Renal pelvis (tissue), 4 donors: ENCODE data around the gene CNOT11. TPM values are rescaled to one million over a fixed set of nuclear protein-coding genes. Genes with fewer than 3 reads are reported as not detected.
A peak's percentile ranks its signal among the peaks of the same experiment; 100 is the strongest.
"Not testable (repeated sequence)": the region's sequence is repeated elsewhere in the genome, so short reads cannot be mapped to it uniquely, and the experiment has no call there.

ENCODE experiments used
- DNase-seq: peaks from one replicate; pipeline ENCODE4 v3.0.0-alpha.2; 2013
- polyA plus RNA-seq, 3 donors: library from polyadenylated mRNA; unstranded; fragments of 120-200 nt; gene quantifications; one replicate each; pipeline ENCODE4 v1.2.1, GENCODE V29; 2013; ENCODE audit not compliant: insufficient read length in 3 of 3

Gene CNOT11
- polyA plus RNA-seq, 3 donors = 49.8 to 61.3 (median 60.1) TPM

DNA sequence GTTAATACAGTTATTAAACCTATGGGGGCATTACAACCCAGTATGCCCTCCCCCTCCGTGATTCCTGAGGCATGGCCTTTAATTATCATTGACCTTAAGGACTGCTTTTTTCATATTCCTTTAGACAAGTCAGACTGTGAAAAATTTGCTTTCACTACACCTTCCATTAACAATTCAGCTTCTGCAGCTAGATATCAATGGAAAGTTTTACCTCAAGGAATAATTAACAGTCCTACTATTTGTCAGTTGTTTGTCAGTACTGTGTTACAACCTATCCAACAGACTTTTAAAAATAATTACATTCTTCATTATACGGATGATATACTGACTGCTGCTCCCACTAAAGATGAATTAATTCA, 12.9 kb upstream of the CNOT11 start:
- DNase-seq = not testable (repeated sequence)

DNA sequence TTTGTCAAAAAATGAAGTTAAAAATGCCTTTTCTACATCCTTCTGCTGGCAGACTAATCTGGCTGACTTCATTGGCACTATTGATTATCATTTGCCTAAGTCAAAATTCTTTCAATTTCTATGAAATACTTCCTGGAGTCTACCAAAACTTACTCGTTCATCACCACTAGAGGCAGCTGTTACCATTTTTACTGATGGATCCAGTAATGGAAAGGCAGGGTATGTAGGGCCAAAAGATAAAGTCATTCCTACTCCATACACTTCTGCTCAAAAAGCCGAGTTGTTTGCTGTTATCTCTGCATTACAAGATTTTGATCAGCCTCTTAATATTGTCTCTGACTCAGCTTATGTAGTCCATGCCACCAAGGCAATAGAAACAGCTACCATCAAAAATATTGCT, 12.0 kb upstream of the CNOT11 start:
- not testable (repeated sequence) for DNase-seq

DNA sequence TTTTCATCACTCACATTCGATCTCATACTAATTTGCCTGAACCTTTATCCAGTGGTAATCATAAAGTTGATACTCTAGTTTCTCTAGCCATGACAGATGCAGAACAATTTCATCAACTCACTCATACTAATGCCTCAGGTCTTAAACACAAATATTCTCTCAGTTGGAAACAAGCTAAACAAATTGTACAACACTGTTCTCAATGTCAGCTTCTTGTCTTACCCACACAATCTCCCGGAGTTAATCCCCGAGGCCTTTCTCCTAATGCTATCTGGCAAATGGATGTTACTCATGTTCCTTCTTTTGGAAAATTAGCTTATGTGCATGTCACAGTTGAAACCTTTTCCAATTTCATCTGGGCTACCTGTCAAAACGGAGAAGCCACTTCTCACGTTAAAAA, 11.5 kb upstream of the CNOT11 start:
- DNase-seq = no peak

DNA sequence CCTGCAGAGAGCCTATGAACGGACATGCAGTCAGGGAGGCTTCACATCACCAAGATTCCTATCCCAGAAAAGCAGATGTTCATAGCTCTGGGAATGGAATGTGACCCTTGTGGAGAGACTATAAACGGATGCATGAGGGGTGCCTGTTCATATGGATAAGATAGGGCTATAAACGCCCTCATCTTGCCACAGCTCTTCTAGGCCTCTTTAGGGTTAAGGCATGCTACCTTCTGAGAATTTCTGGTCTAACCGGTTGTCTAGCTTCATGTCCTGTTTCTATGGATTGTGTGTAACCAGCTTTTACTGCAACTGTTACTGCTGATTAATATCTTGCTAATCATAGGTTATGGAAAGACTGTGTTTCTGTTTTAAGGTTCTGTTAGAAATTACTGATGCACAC, 8.3 kb upstream of the CNOT11 start:
- DNase-seq = not testable (repeated sequence)

DNA sequence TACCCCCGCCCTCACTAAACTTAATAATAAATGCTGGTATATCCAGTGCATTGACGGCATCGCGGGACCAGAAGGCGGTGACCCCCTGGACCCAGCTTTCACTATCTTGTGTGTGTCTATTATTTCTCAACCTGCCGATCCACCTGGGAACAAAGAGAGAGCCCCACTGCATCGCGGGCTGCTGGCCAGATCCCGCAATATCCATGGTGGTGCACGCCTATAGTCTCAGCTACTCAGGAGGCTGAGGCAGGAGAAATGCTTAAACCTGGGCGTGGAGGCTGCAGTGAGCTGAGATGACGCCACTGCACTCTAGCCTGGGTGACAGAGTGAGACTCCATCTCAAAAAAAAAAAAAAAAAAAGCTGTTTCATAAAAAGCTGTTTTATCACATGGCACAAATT, 7.8 kb upstream of the CNOT11 start:
- not testable (repeated sequence) for DNase-seq

DNA sequence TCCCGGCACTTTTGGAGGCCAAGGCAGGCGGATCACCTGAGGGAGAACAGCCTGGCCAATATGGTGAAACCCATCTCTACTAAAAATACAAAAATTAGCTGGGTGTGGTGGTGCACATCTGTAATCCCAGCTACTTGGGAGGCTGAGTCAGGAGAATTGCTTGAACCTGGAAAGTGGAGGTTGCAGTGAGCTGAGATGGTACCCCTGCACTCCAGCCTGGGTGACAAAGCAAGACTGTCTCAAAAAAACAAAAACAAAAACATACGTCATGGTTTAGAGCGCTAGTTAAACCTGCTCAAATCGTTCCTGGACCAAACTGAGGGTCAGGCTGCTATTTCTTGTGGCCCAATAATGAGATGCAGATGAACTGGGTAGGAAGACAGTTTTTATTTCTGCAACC, 7.2 kb upstream of the CNOT11 start:
- not testable (repeated sequence) for DNase-seq

DNA sequence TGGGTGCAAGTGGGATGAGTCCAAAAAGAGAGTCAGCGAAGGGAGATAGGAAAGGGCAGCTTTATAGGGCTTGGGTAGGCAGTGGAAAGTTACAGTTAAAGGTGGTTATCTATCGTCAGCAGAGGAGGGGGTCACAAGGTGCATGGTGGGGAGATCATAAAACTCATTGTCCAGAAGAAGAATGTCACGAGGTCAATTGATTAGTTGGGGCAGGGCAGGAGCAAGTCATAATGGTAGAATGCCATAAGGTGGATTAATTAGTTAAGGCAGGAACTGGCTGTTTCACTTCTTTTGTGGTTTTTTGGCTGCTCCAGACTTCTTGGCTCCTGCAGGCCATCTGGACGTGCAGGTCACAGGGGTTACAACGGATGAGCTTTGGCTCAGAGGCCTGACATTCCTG, 3.9 kb upstream of the CNOT11 start:
- DNase-seq = not testable (repeated sequence)

DNA sequence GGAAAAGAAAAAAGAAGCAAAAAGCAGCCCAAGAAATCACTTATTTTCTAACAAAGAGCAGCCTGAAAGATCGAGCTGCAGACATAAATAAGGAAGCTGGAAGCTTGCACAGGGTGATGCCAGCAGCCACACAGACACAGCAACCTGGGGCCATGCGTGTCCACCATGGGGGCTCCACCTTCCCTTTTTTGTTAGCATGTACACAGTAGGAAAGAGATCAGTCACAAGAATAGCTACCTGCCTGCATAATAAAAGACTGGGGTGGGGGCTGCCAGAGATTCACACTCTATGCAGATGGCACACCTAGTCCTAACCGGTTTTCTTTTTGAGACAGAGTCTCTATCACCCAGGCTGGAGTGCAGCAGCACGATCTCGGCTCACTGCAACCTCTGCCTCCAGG, 2.9 kb upstream of the CNOT11 start:
- no peak for DNase-seq

DNA sequence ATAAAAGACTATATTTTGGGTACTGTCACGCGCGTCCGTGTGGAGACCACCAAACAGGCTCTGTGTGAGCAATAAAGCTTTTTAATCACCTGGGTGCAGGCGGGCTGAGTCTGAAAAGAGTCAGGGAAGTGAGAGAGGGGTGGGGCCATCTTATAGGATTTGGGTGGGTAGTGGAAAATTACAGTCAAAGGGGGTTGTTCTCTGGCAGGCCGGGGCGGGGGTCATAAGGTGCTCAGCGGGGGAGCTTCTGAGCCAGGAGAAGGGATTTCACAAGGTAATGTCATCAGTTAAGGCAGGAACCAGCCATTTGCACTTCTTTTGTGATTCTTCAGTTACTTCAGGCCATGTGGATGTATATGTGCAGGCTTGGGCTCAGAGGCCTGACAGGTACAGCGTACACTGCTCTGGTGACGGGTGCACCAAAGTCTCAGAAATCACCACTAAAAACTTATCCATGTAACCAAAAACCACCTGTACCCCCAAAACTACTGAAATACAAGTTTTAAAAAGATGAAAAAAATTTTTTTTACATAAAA, 1.4 kb upstream of the CNOT11 start:
- DNase-seq = not testable (repeated sequence)

DNA sequence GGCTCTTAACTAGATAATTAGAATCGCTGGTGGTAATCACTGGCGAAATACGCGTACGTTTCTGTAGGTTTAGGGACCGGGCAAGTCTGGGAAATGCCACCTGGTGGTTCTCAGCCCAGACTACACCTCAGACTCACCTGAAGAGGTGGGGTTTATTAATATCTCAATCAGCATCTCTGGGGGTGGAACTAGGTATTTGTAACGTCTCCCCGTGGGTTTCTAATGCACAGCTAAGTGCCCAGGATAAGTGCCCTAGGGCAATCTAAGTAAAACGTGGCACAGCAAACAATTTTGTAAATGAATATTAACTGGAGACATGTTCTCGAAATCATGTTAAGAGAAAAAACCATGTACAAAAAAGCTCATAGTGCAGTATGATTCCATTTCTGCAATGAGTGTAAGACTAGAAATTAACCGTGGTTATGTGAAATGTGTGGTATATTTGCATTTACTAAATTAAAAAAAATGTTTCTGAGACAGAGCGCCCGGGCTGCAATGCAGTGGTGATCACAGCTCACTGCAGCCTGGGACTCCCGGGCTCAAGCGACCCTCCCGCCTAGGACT, 760 bp upstream of the CNOT11 start:
- peak; percentile 44 for DNase-seq

DNA sequence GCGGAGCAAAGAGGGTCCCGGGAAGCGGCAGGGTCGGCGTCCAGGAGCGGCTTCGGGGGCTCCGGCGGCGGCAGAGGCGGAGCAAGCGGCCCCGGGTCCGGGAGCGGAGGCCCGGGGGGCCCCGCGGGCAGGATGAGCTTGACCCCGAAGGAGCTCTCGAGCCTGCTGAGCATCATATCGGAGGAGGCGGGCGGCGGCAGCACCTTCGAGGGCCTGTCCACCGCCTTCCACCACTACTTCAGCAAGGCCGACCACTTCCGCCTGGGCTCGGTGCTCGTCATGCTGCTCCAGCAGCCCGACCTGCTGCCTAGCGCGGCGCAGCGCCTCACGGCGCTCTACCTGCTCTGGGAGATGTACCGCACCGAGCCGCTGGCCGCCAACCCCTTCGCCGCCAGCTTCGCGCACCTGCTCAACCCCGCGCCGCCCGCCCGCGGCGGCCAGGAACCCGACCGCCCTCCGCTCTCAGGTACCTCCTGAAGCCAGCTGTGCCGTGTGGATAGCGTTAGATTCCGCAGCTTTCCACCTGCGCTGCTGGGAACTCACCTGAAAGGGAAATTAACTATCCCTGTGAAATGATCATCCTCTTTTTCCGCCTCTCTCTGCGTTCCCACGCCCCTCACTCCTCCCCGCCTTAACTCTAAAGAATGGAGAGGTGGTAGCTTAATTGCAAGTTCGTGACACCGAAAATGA, 472 bp downstream of the CNOT11 start:
- peak; percentile 55 for DNase-seq

DNA sequence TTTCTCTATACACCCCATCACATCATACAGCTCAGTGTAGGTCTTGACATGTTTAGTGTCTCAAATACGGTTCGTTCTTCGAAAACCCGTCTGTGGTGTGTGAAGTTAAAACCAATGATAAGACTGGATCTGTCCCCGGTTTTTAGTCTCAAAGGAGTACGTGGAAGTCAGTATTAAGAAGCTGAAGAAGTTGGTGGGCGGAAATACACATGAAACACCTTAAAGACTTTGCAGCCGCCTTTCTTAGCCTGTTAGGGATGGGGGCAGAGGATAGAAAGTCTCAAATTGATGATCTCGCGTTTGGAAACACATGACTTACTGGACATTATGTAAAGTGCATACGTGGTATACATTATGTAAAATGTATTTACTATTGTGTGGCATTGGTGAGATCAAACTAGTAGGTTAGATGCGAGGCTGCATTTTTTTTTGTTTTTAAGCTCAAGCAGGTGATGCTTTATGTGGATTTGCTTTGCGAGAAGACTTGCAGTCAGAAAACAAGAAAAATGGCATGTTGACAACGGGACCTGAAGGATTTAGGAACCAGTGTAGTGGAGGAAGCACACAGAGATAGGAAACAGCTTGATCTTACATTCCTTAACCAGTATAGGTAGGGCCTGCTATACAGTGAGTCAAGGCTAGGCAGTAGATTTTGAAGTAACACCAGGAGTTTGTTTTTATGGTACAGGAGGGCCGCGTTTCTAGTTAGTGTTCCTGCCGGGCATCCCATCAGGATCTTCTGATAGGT, 1.2 kb downstream of the CNOT11 start:
- no peak for DNase-seq

DNA sequence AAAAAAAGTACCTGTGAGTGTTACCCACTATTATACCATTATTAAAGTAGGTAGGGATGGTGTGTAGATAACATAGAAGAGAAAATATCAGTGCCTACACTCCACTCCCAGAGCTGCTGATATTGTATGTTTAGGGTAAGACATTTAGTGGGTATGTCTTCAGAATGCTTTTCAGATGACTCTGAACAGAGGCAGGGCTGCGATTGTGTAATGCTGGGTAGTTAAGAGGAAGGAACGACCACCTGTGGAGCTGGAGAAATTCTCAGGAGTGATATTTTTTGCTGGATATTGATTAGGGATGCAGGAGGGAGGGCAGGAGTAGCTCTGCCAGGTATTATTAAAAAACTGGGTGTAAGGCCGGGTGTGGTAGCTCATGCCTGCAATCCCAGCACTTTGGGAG, 2.8 kb downstream of the CNOT11 start:
- DNase-seq = no peak

DNA sequence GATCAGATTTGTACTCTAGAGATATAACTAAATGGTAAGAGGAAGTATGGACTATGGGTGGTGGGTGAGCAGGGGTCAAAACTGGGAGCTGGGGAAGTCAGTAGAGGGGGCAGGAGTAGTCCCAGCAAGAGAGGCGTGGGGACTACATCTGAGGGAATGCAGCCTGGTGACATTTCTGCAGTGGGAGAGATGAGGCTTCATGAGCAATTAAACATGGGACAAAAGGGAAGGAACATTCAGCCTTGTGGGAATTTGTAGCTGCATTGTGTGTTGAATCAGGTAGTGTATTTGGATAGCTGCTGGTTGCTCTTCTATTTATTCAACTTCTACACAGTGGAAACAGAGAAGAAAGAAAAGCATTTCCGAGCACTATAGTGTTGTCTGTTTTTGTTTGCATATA, 3.6 kb downstream of the CNOT11 start:
- no peak for DNase-seq

DNA sequence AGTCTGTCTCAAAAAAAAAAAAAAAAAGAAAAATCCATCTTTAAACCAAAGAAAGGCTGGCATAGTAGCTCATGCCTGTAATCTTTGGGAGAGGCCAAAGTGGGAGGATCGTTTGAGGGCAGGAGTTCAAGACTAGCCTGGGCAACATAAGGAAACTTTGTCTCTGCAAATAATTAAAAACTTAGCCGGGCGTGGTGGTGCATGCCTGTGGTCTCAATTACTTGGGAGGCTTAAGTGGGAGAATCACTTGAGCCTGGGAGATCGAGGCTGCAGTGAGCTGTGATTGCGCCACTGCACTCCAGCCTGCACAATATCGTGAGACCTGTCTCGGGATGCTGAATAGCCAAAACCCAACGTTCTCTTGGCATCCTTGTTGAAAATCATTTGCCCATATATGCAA, 6.1 kb downstream of the CNOT11 start:
- no peak for DNase-seq

DNA sequence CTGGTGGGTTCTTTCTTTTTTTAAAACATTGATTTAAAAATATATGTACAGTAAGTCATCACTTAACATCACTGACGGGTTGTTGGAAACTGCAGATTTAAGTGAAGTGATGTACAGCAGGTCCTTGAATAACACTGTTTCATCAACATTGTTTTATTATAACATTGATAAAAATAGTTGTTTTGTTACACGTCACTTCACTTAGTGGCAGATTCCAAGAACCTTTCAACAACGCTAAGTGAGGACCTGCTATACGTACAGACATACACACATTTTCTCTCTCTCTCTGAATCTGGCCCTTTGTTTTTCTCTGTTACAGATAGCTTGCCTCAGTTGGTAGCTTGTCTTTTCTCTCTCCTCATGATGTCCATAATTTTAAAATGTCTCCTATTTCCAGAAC, 9.5 kb downstream of the CNOT11 start:
- DNase-seq = no peak

DNA sequence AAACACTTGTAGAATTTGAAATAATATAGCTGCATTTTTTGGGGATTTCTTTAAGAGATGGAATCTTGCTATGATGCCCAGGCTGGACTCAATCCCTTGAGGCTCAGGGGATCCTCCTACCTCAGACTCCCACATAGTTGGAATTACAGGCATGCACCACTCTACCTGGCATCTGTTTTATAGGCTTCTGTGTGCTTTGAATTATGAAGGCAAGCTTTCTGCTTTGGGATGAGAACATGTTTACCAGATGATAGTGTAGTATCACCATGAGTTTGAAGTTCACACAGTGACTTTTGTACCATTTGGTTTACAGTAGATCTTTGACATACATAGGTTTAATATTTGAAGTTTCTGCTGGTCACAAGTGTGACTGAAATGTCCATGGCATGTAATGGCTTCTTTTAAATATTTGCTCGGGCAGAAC, 10.7 kb downstream of the CNOT11 start:
- DNase-seq = no peak

DNA sequence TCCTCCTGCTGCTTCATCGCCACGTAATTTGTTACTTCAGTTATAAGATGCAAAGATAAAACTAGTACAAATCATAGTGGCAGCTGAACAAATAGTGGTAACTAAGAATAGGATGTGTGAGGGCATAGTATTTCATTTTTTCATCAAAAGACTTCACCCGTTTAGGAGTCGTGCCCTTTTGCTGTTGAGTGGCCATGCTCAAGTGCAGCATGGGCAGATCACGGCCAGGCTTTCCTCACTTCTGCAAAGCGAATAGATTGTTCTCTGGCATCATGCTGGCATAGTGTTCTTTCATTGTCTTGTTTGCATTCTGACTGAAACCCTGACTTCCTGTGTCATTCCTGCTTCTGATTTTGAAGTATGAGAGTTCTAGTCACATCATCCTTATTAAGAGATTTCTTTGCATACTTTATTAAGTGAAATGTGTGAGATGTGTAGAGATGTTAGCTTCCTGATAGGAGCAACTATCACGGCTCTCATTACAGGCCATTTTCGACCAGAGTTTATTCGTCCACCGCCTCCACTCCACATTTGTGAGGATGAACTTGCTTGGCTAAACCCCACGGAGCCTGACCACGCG, 11.8 kb downstream of the CNOT11 start:
- no peak for DNase-seq

DNA sequence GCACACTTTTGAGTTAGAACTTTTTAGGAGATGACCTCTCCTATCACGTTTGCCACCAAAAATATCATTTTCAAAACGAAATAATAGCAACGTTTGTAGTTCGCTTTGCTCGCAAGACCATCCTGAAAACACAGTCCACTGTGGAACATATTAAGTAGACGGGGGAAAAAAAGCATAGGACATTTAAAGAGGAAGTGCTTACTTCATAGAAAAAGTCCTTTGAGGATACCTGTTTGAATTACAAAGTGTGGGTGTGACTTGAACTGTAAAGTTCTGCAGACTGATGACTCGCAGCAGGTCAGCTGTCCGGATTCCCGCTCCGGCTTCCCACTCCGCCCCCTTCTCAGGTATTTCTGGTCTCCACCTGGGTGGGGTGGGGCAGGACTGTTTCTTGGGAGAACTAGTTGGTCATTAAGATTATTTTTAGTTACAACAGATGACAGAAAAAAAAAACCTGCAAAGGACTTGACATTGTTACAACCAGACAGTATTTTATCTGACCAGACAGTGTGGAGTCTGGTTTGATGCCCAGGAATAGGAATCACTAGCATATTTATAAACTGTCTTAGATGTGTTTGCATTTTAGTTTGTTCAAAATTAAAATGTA, 13.3 kb downstream of the CNOT11 start:
- no peak for DNase-seq

DNA sequence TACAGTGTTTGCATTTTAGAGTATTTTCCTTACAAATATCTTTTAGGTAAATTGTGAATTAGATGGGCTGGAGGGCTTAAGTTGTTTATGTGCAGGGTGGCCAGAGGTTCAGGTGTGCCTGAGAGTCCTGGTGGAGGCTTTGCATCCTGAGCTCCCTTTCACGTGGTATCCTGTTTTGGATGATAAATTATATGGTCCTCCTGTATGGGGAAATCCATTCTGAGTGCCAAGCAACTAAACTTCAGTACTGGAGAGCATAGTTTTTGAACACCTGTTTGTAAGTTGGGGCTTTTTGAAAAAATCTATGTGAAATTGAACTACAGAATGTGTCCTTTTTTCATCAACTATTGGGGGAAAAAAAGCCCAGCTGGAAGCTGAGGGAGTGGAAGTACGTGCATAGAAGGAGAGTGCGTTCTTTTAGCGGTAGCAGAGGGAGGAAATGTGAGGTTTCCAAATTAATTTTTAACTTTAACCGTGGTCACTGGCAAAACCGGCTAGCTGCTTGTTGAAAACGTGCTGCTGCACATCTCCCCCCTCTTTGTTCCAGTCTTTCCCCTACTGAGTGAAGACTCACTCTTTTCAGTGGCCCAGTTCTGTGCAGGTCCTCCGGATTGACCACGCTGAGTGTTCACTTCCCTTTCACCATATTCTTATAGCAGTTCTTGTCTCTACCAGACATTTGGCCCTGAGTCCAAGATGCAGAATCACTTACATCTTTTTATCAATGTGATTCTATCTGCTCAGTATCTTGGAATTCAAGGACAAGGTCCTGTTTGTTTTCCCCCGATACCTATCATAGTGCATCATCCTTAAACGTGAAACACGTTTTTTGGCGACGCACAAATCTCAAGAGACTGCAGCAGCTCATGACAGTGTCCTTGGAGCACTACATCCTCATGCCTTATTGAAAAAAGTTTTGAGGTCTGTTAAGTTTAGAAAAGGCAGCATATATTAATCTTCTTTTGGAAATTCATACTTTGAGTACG, 15.3 kb downstream of the CNOT11 start:
- DNase-seq = no peak

DNA sequence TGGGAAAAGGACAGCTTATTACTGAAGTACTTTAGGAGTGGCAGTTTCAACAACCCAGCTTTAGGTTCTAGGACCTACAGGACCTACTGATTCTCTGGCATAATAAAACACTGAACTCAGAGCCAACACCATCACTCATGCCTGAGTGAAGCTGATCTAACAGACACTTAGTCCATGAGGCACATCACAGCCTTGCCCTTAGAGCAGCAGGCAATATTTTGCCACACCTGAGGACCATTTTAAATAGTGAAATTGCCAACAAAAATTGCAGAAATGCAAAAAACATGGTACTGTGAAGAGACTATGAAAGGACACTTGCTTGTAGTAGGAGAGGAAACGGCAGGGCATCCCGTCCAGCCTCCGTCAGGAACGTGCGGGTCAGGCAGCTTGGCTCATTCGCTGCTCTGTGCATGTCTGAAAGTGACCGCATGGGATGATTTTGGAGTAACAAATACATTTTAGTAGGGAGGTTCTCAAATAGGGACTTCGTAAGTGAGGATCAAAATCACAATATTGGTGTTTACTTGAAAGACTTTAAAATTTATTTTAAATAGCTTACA, 18.1 kb downstream of the CNOT11 start:
- DNase-seq = no peak
